Camera-type eye (tissue), 1 donor: ENCODE results near the gene CLEC2D. TPM values are rescaled to one million over a fixed set of nuclear protein-coding genes. Genes with fewer than 3 reads are reported as not detected.

ENCODE experiments used
- total RNA-seq: library from RNA; depleted of rRNA; stranded (reverse); fragments of >200 nt; gene quantifications from one replicate; pipeline ENCODE4 v1.2.3, GENCODE V29; 2014

CLEC2D gene, protein sequence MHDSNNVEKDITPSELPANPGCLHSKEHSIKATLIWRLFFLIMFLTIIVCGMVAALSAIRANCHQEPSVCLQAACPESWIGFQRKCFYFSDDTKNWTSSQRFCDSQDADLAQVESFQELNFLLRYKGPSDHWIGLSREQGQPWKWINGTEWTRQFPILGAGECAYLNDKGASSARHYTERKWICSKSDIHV
- 17.5 TPM for total RNA-seq

DNA sequence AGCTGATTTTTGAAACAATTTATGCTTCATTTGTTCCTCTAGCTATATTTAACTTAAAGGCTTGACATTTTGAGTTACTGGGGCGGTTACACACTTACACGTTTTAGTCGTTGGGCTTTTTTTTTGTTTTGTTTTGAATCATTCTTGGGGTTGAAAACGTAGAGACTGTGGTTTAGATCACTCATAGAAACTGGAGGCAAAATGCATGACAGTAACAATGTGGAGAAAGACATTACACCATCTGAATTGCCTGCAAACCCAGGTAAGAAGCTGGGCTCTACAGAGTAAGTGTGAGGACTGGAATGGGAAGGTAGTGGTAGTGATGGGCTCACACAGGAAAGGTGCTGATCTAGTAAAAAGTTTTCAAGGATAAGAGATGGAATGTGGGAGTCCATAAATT is at the start of gene CLEC2D:
TSS of gene CLEC2D (plus strand) at position 180 of the 400 bp plus-strand sequence. CDS start at position 202, 22 bp downstream.

DNA sequence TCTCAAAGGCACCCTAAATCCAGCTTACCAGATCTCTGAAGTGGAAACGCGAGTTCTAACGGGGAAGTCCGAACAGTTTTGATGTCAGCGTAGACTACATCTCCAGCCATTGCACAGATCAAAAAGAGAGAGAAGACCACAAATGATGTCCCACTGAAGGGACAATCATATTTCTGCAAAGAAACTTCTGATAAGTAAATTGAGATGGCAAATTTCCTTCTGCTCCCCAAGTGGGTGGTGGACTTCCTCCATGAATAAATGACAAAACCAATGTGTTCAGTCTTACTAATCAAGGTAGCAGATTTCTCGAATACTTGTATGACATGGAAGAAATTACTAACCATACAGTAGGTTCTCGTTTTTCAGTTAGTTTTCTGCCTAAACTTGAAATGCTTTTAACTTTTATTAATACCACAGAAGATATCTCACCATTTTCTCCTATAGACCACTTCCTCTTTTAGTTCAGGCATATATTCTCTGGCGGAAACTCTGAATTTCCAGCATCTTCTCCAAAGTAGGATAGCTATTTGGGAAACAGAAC is 63.5 kb downstream of the CLEC2D start, which contains the start of gene CLECL1:
TSS of gene CLECL1 (minus strand) at position 177 of the 541 bp plus-strand sequence.

Other genes starting within 250 kb of the CLEC2D start
- 0.77 TPM for gene KLRB1, start 61.8 kb upstream of the CLEC2D start, total RNA-seq
- not detected for gene CLECL1, start 63.4 kb downstream of the CLEC2D start, total RNA-seq
- 9.8 TPM for gene CD69, start 91.2 kb downstream of the CLEC2D start, total RNA-seq
- 1.1 TPM for gene KLRF1, start 157.8 kb downstream of the CLEC2D start, total RNA-seq
- gene CLEC2B, start 199.6 kb downstream of the CLEC2D start, total RNA-seq, result 13.5 TPM
- gene KLRF2, start 211.8 kb downstream of the CLEC2D start, total RNA-seq, result not detected